GM19455 (cell line): ENCODE results near the gene LSR.

ENCODE experiments used
- ATAC-seq: cut with Tn5 transposase; IDR thresholded peaks from one replicate; pipeline ENCODE4 v1.9.1; 2021; ENCODE audit not compliant: unreplicated experiment

Gene LSR

DNA sequence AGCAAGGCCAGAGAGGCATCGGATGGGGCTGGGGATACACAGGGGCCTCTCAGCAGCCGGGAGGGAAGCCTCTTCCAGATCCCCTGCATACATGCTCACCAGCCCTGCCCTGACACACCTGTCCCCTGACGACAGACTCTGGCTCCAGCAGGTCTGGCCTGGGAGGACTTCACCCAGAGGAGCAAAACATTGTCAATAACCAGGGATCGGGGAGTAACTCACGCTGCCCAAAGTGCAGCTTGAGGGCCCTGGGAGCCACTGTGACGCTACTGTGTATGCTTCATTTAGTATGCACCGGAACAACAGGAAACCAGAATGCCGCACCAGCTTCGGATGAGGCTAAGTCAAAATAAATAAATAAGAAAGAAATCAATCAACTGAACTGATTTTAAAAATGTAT is 67.8 kb downstream of the LSR start:
- no peak for ATAC-seq
